Measurements from ENCODE around the gene RPL27. TPM values are rescaled to one million over a fixed set of nuclear protein-coding genes. Genes with fewer than 3 reads are reported as not detected.

Gene RPL27
- total and polyA plus RNA-seq, 2 of the 13 experiments (the other 11 are each of a cell fraction or from before 2014, with no cell fraction given) = 1,585 to 5,840 TPM

DNA sequence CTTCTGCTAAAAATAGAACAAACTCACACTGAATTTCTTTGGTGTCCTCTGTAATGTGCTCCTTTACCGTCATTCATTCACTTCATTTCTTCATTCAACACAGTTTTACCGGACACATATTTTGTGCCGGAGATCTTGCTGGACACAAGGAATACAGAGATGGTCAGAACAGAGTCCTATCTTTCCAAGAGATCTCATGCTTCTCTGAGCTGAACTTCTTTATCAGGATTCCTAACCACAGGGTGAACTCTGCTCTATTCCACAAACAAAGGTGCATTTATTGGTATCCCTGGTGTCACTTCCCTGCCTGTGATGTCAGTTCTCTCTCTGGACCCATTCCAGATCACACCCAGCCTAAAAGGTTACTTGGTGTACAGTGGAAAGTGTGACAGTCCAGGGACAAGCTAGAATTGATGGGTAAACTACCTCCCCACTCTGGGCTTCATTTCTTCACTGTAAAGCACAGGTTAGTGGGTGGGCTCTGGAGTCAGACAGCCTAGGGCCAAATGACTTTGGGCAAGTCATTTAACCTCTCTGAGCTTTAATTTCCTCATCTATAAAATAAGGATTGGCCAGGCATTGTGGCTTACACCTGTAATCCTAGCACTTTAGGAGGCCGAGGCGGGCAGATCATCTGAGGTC lies 12.6 kb downstream of the RPL27 start (continued):
- TF ChIP-seq KMT2A (CRISPR knock-in tag; IDR thresholded peaks at IDR 0.05) (no peak; the same call in 1 of the 2 replicates), TMF1 (CRISPR knock-in tag; IDR thresholded peaks at IDR 0.05; ENCODE audit: low read depth) (no peak), MED13 (CRISPR knock-in tag; IDR thresholded peaks at IDR 0.05) (0 out of 2 replicates have a peak, but pooled peaks have one; percentile 7), ATF1 (CRISPR knock-in tag; IDR thresholded peaks at IDR 0.05) (peak; percentile 74), TCF7 (IDR thresholded peaks at IDR 0.05; ENCODE audit: low read depth) (peak; percentile 67; the same call in 1 of the 2 replicates), ZNF792 (CRISPR knock-in tag; IDR thresholded peaks at IDR 0.05) (peak; percentile 81; the same call in 1 of the 2 replicates), LCORL (IDR thresholded peaks at IDR 0.05) (peak; percentile 89), LCORL (CRISPR knock-in tag; IDR thresholded peaks at IDR 0.05) (peak; percentile 92), SP140L (CRISPR knock-in tag; IDR thresholded peaks at IDR 0.05; ENCODE audit: borderline replicate concordance) (0 out of 2 replicates have a peak, but pooled peaks have one; percentile 49), RXRB (CRISPR knock-in tag; IDR thresholded peaks at IDR 0.05; ENCODE audit: borderline replicate concordance) (peak; percentile 90)
- TF ChIP-seq, protein P1, sequence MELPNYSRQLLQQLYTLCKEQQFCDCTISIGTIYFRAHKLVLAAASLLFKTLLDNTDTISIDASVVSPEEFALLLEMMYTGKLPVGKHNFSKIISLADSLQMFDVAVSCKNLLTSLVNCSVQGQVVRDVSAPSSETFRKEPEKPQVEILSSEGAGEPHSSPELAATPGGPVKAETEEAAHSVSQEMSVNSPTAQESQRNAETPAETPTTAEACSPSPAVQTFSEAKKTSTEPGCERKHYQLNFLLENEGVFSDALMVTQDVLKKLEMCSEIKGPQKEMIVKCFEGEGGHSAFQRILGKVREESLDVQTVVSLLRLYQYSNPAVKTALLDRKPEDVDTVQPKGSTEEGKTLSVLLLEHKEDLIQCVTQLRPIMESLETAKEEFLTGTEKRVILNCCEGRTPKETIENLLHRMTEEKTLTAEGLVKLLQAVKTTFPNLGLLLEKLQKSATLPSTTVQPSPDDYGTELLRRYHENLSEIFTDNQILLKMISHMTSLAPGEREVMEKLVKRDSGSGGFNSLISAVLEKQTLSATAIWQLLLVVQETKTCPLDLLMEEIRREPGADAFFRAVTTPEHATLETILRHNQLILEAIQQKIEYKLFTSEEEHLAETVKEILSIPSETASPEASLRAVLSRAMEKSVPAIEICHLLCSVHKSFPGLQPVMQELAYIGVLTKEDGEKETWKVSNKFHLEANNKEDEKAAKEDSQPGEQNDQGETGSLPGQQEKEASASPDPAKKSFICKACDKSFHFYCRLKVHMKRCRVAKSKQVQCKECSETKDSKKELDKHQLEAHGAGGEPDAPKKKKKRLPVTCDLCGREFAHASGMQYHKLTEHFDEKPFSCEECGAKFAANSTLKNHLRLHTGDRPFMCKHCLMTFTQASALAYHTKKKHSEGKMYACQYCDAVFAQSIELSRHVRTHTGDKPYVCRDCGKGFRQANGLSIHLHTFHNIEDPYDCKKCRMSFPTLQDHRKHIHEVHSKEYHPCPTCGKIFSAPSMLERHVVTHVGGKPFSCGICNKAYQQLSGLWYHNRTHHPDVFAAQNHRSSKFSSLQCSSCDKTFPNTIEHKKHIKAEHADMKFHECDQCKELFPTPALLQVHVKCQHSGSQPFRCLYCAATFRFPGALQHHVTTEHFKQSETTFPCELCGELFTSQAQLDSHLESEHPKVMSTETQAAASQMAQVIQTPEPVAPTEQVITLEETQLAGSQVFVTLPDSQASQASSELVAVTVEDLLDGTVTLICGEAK (IDR thresholded peaks at IDR 0.05) = no peak
- TF ChIP-seq, protein P1 (CRISPR knock-in tag; IDR thresholded peaks at IDR 0.05) = peak; percentile 84; the same call in 1 of the 2 replicates
- TF ChIP-seq, protein P2, sequence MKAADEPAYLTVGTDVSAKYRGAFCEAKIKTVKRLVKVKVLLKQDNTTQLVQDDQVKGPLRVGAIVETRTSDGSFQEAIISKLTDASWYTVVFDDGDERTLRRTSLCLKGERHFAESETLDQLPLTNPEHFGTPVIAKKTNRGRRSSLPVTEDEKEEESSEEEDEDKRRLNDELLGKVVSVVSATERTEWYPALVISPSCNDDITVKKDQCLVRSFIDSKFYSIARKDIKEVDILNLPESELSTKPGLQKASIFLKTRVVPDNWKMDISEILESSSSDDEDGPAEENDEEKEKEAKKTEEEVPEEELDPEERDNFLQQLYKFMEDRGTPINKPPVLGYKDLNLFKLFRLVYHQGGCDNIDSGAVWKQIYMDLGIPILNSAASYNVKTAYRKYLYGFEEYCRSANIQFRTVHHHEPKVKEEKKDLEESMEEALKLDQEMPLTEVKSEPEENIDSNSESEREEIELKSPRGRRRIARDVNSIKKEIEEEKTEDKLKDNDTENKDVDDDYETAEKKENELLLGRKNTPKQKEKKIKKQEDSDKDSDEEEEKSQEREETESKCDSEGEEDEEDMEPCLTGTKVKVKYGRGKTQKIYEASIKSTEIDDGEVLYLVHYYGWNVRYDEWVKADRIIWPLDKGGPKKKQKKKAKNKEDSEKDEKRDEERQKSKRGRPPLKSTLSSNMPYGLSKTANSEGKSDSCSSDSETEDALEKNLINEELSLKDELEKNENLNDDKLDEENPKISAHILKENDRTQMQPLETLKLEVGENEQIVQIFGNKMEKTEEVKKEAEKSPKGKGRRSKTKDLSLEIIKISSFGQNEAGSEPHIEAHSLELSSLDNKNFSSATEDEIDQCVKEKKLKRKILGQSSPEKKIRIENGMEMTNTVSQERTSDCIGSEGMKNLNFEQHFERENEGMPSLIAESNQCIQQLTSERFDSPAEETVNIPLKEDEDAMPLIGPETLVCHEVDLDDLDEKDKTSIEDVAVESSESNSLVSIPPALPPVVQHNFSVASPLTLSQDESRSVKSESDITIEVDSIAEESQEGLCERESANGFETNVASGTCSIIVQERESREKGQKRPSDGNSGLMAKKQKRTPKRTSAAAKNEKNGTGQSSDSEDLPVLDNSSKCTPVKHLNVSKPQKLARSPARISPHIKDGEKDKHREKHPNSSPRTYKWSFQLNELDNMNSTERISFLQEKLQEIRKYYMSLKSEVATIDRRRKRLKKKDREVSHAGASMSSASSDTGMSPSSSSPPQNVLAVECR (CRISPR knock-in tag; IDR thresholded peaks at IDR 0.05; ENCODE audit: borderline replicate concordance) = peak; percentile 66; the same call in 1 of the 2 replicates

Measured in HepG2 (cell line).